Measurements from ENCODE around the gene PDE4D.

The PDE4D gene

DNA sequence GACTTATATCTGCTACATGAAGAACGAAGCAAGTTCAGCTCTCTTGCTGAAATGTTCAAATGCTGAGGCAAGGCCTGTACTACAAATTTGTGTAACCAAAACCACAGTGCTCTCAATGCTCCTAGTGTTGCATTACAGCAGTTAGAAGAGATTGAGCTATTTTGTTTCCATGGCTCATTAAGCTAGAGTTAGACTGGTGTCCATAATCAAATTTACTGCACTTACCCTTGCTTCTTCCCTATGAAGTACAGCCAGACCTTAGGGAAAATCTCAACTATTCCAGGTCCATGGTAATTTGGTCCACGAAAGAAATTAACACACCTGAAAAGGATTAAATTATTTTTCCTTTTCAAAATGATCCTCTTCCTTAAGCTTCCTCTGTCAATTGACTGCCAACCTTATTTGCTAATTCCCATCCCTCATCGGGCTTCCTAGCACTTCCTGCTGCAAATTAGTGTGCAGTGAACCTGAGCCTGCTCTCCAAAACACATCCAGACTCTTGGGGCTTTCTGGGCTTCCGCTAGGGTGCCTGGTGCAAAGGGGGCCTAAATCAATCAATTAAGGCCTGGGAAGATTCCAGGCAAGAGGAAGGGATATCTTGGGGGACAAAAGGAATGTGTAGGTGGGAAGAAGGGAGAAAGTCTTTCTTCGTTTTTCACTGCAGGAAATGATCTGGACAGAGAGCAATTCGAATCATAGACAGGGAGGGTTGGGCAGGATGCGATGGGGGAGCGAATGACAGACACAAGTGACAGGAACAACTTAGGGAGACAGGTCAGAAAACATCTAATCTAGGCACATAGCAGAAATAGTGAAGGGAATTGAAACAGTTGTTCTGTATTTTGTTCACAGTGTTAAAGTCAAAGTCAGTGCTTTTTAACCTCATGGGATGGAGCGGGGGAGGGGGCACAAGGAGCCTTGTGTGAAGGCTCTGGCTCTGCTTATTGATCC lies 768.2 kb downstream of the PDE4D start:
- peak; percentile 6 for DNase-seq

DNA sequence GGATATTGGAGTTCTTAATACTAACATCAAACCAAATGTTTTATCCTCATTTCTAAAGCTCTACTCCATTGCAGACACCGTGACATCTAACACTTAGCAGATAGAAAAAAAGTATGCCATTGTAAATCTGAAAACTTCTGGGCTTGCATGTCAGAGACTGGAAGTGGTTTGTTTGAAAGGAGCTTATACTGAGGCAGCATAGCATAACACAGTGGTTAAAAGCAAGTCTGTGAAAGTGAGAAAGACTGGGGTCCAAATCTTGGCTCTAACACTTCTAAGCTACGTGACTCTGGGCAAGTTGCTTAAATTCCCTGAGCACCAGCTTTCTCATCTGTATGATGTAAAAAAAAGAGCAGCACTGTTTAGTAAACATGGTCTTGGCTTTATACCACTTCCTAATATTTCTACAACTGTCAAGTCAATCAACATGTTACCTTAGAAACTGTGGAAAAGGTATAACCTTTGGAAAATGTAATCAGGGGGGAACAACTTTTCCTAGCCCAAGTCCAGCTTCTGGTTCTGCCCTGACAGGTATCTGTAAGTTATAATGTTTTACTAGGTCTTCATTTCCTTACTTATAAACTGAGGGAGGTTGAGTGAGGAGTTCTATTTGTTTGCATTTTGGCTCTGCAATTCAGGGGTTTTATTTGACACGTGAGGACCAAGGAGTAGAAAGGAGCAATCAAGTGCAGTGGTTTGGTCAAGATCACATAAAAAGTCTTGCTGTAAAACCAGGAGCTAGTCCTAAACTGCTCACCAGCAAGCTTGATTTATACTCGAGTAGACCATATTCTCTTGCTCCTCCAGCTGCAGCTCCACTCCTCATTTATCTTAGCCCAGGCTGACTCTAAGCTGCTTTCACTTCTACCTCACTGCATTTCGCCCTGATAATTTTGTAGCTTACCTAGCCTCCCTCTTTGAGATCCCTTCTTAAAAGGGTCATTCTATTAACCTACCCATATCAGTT lies 769.6 kb downstream of the PDE4D start:
- no peak for DNase-seq

GRCh38 chr5:59119480-59119879 lies 774.0 kb downstream of the PDE4D start:
- DNase-seq: no peak

DNA sequence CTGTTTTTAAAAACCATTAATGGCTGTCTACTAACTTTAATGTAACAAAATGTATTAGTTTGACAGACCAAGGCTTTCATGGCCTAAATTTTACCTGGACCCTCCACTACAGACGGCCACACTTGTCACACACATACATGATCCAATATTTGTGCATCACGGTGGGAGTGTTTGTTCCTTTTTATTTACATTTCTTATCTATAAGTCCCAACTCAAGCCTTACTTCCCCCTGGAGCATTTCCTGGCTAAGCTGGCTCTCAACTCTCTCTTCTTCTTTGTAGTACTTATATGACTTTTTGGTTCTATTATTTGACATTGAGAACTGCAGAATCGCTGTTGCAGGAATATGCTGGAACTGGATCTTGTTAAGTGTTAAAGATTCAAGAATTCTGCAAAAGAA lies 776.2 kb downstream of the PDE4D start:
- DNase-seq: no peak

- no peak for DNase-seq
These were observed 777.2 kb downstream of the PDE4D start for GRCh38 chr5:59116231-59116865.

- DNase-seq: no peak
These were observed 778.2 kb downstream of the PDE4D start for GRCh38 chr5:59115345-59115744.

- no peak for DNase-seq
These were observed 784.1 kb downstream of the PDE4D start for GRCh38 chr5:59109383-59109782.

DNA sequence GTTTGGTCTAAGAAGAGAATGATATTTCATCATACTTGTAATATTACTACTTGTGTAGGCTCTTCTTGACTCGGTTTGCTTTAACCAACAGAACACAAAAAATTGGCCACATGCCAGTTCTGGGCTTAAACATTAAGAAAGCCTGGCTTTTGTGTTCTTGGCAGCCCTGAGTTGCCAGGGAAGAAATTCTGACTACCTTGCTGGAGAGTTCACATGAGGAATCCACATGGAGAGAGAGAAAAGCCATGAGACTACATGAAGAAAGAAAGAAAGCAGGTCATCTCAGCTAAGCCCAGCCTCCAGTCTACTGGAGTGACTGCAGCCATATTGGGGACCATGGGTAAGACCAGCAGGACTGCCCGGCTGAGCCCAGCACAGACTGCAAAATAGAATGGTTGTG lies 785.8 kb downstream of the PDE4D start:
- no peak for DNase-seq

- no peak for DNase-seq
These were observed 789.0 kb downstream of the PDE4D start for GRCh38 chr5:59104400-59105127.

DNA sequence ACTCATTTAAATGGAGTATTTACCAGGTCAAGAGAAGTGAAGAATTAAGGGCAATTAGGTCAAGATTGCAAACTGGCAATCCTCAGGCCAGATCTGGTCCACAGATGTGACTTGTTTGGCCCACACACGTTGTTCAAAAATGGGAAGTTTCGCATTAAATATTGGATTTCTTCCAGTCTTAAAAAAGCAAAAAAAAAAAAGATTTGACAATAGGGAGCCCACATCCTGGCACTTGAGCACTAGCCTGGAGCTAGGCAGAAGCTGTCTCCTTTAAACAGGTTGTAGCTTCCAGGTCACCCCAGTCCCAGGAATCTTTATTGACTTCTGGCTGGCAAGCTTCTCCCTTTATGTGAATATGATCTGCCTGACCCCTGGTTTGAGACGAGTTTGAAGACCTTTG lies 790.2 kb downstream of the PDE4D start:
- DNase-seq: no peak

- DNase-seq: no peak
These were observed 791.1 kb downstream of the PDE4D start for GRCh38 chr5:59102437-59102836.

DNA sequence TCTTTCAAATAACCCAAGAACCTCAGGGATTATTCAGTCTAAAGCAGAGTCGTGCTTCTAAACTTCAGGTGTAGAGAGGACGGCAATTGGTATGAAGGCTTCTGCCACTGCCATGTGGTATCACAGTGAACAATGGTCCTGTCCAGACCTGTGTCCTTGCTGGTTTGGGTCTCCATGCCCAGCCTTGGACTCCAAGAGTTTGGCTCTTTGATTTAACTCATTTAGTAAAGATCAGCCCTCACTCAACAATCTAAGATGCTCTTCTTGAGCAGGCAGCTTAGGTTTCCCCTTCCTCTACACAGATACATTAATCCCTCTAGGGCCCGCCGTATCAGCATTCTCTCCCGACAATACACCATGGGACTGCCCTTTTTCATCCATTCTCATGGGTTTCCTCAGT lies 792.7 kb downstream of the PDE4D start:
- DNase-seq: no peak

- no peak for DNase-seq
These were observed 793.6 kb downstream of the PDE4D start for GRCh38 chr5:59099995-59100345.

GRCh38 chr5:59099270-59099994 lies 794.1 kb downstream of the PDE4D start:
- no peak for DNase-seq

GRCh38 chr5:59098743-59099142 lies 794.8 kb downstream of the PDE4D start:
- no peak for DNase-seq

GRCh38 chr5:59097712-59098111 lies 795.8 kb downstream of the PDE4D start:
- DNase-seq: no peak

DNA sequence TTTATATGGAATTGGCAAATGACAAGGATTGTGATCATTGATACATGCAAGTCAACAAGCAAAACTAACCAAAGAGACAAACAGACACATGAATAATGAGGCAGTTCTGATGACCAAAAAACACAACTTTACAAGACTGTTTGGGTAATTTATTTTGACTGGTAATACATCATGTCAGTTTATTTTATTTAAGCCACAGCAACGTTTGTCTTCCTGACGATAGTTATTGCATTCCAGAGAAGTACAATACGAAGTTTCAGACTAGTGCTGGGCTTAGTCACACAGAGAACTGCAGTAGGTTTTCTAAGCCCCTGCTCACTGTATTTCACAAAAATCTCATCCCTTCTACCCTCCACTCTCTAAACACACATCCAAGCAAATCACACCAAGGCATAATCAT lies 796.4 kb downstream of the PDE4D start:
- DNase-seq: no peak

DNA sequence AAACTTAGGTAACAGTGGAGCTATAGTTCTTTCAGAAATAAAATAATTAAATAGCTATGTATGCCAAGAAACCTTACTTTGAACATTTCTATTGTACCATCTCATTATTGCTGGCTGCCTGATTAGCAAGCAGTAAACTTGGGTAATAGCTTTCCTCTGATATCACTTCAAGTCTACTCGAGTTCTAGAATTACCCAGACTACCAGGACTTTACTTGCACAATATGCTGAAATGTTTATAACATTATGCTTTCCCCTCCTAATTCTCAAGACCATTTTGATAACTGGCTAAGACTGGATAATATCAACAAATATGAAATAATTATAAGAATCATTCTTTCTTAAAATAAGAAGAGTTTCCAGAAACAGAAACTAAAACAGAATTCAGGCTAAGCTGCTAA lies 798.0 kb downstream of the PDE4D start:
- no peak for DNase-seq

DNA sequence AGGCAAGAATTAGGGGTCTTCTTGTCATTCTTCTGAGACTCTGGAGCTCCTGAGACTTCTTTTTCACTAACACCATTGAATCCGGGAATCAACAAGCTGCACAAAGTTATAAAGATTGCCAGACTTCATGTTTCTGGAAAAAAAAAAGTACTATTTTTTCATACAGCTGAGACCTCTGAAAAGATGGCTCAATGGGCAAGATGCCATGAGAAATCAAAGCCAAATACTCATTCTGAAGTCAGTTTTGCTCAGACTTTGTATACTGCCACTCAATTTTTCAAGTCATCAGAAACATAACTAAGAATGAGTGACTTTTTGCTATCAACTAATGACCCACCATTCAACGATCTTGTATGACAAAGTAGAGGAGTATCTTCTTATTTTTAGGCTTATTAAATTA lies 798.7 kb downstream of the PDE4D start:
- DNase-seq: no peak

- no peak for DNase-seq
These were observed 800.2 kb downstream of the PDE4D start for GRCh38 chr5:59093329-59093728.

DNA sequence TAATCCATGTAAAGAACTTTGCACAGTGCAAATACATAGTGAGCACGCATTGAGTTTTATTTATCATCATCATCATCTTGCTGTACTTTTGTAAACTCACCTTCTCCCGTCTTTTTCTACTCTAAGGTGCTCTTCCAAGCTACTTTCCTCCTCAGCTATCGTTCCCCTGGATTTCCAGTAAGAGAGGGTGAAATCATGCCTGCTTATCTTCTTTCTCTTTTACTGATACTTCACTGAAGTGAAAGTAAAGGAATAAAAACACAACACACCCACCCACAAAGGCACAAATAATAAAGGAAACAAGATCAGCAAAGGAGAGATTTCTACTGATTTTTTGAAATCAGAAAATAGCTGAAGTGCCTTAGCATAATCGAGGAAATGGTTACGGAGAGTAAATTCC lies 800.8 kb downstream of the PDE4D start:
- DNase-seq: no peak

DNA sequence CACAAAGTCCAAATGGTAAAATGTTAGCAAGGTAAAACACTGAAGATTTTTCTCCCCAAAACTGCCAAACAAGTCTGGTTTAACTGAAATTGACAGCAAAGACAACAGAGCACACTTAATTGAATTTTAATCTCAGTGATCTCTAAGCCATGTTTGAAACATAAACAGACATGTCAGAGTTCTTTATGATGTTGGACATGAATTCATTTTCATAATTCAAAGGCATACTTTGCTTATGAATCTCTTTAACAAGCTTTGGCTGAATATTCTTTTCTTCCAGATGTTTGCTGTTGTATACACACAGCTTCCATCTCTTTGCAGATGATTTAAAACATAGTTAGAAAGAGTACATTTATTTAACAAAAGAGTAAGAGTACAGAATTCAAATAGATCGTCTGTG lies 801.6 kb downstream of the PDE4D start:
- no peak for DNase-seq

All from NCI-H1092 (cell line).